ENCODE data around the gene TBC1D20. TPM values are rescaled to one million over a fixed set of nuclear protein-coding genes. Genes with fewer than 3 reads are reported as not detected.

The TBC1D20 gene
- total RNA-seq, 1 donor from 2014 or later, result 35.8 TPM

GRCh38 chr20:428658-429200, 33.6 kb downstream of the TBC1D20 start:
- Histone ChIP-seq H3K36me3 (ENCODE audit: control insufficient read depth, insufficient read depth, low read length) (peaks cover 39% of the 10 kb centered on the region), H3K27me3 (ENCODE audit: control insufficient read depth, insufficient read depth, low read length) (no peaks in the 10 kb centered on the region), H3K4me3 (ENCODE audit: low read depth, low read length) (no peak overlapping the region)
- DNase-seq (ENCODE audit: low read depth), result no peak
- FAIRE-seq, result no peak
- no peak for TF ChIP-seq CTCF (IDR thresholded peaks at IDR 0.05; ENCODE audit: insufficient read depth, low read length, severe bottlenecking)

GRCh38 chr20:427849-428657, 34.3 kb downstream of the TBC1D20 start:
- peak; percentile 23 for FAIRE-seq
- DNase-seq (ENCODE audit: low read depth), result no peak
- TF ChIP-seq CTCF (IDR thresholded peaks at IDR 0.05; ENCODE audit: insufficient read depth, low read length, severe bottlenecking), result no peak
- Histone ChIP-seq H3K27me3 (ENCODE audit: control insufficient read depth, insufficient read depth, low read length) (no peaks in the 10 kb centered on the region), H3K4me3 (ENCODE audit: low read depth, low read length) (no peak overlapping the region), H3K36me3 (ENCODE audit: control insufficient read depth, insufficient read depth, low read length) (peaks cover 41% of the 10 kb centered on the region)

- TF ChIP-seq CTCF (IDR thresholded peaks at IDR 0.05; ENCODE audit: insufficient read depth, low read length, severe bottlenecking), result no peak
- FAIRE-seq (no peak), DNase-seq (ENCODE audit: low read depth) (no peak)
- no peaks in the 10 kb centered on the region for H3K27me3 ChIP-seq (ENCODE audit: control insufficient read depth, insufficient read depth, low read length)
- H3K36me3 ChIP-seq (ENCODE audit: control insufficient read depth, insufficient read depth, low read length), result peaks cover 46% of the 10 kb centered on the region
- H3K4me3 ChIP-seq (ENCODE audit: low read depth, low read length), result no peak overlapping the region
Observed at GRCh38 chr20:427401-427800, 34.9 kb downstream of the TBC1D20 start.

GRCh38 chr20:426566-426965, 35.8 kb downstream of the TBC1D20 start:
- DNase-seq (ENCODE audit: low read depth), result no peak
- no peaks in the 10 kb centered on the region for H3K27me3 ChIP-seq (ENCODE audit: control insufficient read depth, insufficient read depth, low read length)
- H3K36me3 ChIP-seq (ENCODE audit: control insufficient read depth, insufficient read depth, low read length), result peaks cover 49% of the 10 kb centered on the region
- TF ChIP-seq CTCF (IDR thresholded peaks at IDR 0.05; ENCODE audit: insufficient read depth, low read length, severe bottlenecking), result no peak
- FAIRE-seq, result no peak
- no peak overlapping the region for H3K4me3 ChIP-seq (ENCODE audit: low read depth, low read length)

GRCh38 chr20:421685-422250, 40.6 kb downstream of the TBC1D20 start:
- TF ChIP-seq CTCF (IDR thresholded peaks at IDR 0.05; ENCODE audit: insufficient read depth, low read length, severe bottlenecking), result no peak
- Histone ChIP-seq H3K36me3 (ENCODE audit: control insufficient read depth, insufficient read depth, low read length) (peaks cover 48% of the 10 kb centered on the region), H3K4me3 (ENCODE audit: low read depth, low read length) (no peak overlapping the region), H3K27me3 (ENCODE audit: control insufficient read depth, insufficient read depth, low read length) (no peaks in the 10 kb centered on the region)
- no peak for FAIRE-seq
- DNase-seq (ENCODE audit: low read depth), result no peak
